Stimulated activated CD8-positive, alpha-beta memory T cell treated with anti-CD3 and anti-CD28 coated beads, Interleukin-15, amount 100 ng/mL, for 48 hours (primary cell): ENCODE results near the gene PROX2.

ENCODE experiments used
- DNase-seq, 2 donors: peaks; one replicate each; pipeline ENCODE4 v3.0.0-alpha.2; 2020; ENCODE audit warnings: low read depth in 2 of 2

Gene PROX2

DNA sequence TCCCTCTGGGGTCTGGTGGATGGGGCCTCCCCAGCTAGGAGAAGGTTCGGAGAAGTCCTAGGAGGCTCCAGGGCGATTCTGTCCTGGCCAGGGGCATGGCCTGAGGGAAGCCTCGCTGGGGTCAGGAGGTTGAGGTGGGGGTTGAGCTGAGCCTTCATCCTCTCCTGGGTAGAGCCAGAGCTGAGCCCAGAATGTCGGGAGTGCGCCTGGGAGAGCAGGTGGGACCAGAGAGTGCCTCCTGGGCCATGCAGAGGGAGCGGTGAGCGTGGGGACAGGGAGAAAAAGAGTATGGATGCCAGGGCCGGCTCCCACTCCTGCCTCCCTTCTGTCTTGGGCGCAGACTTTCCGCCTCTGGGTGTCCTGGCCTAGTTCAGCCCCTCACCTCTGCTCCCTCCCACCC, 34.0 kb upstream of the PROX2 start:
- no peak for DNase-seq

DNA sequence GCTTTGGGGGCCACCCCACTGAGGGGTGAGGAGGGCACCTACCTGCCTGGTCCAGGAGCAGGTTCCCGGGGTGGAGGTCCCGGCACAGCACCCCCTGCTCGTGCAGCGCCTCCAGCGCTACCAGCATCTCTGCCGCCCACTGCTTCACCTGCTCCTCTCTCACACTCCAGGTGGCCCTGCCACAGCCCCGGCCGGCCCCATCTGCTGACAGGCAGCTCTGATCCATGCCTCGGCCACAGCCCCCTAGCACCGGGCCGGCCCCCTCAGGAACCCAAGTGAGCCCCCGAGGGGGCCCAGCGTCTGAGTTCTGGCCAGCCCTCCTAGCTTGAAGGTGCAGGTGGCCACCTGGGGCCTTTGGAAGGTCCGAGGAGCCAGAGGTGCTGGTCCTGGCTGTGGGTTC, 33.6 kb upstream of the PROX2 start:
- no peak for DNase-seq

DNA sequence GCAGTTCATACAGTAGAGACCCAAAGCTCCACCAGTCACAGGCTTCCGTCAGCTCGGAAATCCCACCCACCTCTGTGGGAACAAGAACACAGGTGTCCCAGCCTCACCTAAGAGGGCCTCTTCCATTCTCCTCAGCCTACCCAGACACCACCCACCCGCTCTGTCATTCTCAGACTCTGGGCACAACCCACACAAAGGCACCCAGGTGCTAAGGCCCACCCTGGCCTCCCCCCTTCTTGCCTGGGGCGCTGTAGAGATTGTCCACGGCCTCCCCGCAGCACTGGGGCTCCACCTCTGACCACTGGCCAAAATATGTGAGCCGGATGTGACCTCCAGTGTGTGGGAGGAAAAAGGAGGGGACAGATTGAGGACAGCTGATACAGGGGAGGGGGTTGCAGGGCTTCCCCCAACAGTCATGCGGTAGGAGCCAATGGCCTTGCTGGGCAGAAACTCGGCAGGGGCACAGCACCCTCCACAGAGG, 33.0 kb upstream of the PROX2 start:
- DNase-seq = no peak

DNA sequence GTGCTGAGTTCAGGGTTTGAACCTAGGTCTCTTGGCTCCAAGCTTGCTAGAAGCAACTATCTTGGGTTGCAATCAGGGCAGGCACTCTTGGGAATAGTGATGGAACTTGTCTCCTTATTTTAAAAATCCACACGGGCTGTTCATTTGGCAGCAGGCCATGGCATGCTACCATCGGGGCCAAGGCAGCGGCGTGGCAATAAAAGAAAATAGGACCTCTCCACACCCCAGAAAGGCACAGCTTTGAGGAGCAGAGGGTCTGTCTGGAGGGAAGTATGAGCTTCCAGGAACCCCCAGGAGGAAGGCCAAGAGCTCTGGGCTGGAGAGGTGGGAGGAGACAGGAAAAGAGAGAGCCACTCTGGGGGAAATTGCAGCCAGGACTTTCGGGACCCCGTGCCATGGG, 31.8 kb upstream of the PROX2 start:
- no peak for DNase-seq

DNA sequence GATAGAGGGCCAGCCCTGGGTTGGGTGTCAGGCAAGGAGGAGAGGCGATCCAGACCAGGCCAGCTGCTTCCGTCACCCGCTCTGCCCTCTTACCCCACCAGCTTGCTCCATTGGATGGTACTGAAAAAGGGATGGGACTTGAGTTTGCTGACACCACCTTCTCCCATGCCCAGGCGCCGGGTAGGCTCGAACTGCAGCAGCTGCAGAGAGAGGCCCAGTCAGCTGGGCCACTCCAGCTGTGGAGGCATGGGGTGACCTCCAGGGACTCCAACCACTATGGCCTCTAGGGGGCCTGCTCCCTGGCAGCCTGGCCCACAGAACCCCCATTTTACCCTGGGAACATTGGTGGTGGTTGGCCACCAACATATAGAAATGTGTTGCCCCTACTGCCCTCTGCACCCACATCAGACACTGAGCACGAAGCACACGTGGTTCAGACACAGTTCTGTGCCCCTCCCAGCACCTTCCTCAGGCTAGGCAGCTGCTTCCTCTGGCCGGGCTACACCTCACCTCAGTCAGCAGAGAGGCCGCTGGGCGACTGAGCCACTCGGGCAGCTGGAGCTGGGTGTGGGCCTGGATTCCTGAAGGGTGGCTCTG, 31.1 kb upstream of the PROX2 start:
- DNase-seq = no peak

DNA sequence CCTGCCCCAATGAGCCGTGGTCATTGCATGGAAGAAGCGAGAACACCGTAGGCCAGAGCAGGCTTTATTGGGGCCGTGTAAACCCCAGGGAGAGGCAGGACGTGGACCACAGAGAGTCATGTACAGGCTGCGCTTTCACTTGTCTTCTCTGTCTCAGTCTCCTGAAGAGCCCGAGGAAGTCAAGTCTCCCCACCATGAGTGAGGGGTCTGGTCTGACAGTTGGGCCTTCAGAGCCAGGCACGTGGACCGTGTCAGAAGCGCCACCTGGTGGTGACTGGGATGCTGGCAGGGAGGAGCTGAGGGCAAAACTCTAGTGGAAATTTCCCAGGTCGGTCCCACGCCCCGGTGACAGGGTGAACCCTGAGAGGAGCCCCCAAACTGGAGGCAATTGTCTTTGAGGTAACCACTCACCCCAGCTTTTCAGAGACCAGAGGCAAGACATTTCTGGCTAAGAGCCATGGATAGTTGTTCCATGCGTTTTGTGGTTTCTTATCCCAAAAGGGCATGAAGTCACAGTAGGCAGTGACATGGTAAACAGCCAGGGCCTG, 29.7 kb upstream of the PROX2 start:
- peak; percentile 49 to 57 for DNase-seq

DNA sequence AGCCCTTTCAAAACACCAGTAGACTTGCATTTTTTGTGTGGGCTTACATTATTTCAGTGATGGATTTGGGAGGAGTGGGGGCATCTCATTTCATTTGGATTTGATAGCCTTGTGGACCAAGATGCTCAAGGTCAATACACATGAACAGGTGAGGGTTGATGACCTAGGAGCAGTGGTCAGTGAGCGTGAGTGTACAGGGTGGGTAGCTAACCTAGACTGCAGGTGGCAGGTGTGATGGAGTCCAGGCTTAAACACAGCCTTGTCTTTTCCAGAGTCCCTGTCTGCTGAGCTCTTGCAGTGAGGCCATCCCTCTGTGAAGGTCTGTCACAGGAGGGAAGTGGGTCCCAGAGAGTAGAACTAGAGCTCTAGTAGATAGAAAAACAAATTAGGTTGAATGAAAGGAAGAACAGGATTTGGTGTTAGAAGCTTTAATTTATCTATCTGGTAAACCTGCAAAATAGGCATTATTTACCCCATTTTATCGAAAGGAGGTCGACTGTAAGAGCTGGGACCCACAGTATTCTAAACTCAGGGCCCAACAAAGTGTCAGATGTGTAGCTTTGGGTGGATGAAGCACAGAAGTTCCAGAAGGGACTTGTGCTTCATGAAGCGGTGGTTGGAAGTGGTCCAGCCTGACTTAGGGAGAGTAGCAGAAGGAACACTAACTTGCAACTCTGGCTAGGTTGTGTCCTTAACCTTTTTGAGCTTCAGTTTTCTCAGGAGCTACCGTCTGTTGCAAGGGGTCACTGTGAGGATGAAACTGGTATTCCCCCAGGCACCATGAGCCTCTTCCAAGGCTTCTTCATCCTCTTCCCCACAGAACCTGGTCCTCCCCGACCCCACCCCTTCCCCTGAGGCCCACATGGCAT, 28.9 kb upstream of the PROX2 start:
- DNase-seq = no peak

DNA sequence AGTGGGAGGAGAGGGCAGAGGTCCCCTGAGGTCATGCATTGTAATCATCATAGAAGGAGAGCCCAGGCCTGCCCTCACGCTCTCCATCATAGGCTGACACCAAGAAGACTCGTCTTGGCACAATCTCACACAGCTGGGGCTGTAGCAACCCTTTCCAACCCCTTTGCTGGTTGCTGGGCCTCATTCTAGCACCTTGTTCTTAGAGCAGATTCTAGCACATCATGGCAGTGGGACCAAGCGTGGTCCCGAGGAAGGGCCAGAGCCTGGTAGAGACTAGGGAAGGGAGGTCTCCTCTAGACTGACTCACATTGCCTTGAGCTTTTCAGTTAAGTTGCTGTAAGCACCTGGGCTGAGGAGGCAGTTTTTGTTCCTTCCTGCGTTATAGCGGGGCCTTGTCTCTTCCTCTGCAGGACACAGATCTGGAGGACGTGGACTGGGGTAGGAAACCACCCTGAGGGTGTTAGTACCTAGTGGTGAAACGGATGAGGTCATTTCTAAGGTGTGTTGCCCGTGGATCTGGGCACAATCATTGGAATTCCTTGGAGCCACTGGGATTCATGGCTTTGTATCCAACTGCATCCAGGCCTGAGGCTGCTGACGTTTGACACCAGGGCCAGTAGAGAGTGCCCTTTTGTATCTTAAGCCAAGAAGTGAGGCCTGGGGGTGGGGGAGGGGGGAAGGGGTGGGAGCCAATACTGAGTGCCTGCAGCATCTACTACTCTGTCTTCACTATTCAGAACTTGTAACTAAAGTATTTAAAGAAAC, 27.2 kb upstream of the PROX2 start:
- DNase-seq = no peak

DNA sequence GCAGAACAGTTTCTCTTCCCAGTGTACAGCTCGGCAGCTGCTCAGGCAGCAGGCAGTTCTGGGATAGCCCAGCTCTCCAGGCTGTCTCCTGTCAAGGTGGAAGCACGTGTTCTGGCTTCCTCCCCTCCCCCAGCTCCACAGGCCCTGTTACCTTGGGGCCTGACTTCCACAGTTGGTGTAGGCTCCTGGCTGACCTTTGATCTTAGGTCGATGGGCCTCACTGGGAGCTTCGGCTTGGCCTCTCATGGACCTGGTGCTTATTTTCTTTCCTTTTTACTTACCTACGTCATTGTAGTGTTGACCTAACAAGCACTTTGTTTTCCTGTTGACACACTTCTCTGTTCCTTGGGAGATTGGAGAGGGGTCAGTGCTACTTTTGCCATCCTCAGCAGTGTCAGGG, 22.7 kb upstream of the PROX2 start:
- no peak for DNase-seq

DNA sequence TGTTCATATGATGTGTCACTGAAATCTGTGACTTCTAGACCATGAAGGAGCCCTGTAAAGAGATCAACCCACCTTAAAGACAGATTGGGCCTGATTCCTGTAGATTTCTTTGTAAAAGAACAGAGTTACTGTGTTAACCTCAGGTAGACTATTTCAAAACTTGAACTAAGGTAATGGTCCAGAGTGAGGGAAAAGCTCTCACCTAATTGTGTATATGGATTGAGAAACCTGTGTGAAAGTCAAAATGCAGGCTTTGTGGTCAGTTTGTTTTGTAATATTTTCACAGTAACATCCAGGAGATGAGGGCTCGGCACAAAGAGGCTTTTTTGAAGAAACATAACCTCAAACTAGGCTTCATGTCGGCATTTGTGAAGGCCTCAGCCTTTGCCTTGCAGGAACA, 22.1 kb upstream of the PROX2 start:
- DNase-seq = no peak

DNA sequence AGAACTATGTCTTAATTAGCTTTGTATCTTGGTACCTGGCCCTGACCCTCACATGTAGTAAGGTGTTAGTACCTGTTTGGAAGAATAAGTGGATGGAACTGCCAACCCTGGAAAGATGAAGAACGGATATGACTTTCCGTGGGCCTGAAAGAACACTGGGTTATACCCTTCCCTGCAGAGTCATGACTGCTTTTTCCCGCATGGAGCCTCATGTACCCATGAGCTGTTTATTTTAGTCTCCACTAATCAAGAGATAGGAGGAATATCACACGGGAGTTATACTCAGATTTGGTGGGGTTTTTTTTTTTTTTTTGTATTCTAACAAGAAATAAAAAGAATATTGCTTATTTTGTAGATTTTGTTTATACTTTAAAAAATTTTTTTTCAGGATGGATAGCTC, 21.7 kb upstream of the PROX2 start:
- DNase-seq = no peak

DNA sequence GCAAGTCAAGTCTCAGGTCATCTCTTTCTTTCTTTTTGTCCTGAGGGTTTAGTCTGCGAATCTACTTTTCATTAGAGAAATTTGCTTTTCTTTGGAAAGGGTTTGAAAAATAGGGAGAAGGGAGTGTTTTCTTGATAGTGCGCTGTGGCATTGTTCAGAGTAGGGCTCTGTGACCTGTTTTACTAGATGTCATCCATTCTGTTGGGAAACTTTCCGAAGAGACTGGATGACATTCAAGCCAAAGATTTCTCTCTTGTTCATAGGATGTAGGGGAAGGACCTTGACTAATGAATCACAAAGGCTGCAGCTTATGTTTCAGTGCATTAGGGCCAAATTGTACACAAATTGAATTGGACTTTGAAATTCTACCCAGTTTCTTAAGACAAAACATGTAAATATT, 20.5 kb upstream of the PROX2 start:
- no peak for DNase-seq

DNA sequence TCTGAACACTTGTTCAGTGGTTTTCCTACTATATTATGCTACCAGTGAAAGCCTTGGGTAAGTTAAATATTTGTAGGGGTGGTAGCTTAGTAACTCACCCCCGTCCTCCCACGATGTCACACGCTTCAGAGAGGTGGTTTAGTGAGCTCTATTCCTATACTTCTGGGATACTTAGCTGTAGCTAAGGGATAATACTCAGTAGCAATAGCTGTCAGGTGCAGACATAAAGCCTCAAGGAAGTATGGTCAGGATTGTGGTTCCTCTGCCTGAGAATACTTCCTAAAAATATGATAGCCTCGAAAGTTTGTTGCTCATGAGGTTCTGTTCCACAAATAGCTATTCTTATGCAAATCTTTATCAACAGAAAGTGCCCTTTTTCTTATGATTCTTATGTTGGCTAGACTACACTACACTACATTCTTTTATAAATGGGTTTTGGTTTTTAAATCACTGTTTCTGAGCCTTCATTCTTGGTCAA, 17.7 kb upstream of the PROX2 start:
- DNase-seq = no peak

DNA sequence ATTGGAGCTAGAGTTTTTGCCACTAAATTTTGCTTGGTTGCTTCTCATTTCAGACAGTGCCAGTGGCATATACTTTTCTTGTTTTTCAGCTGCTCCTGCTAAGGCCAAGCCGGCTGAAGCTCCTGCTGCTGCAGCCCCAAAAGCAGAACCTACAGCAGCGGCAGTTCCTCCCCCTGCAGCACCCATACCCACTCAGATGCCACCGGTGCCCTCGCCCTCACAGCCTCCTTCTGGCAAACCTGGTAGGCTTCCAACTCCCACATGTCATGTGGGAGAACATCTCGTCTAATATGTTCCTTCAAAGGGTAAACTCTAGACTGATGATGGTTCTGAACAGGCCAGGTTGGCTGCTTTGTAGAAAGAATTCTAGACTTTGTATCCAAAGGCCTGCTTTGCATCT, 16.8 kb upstream of the PROX2 start:
- DNase-seq = no peak

DNA sequence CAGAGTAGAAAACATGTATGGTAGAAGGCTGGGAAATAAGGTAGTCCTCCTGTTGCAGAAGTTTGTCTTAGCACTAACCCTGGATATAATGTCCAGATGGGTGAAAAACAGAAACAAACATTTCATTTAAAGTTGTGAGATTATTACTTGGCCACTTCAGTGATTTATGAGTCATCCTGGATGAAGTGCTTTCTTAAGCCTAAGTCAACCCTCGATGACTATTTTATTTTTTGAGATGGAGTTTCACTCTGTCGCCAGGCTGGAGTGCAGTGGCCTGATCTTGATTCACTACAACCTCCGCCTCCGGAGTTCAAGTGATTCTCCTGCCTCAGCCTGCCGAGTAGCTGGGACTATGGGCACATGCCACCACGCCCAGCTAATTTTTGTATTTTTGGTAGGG, 15.9 kb upstream of the PROX2 start:
- DNase-seq = no peak

DNA sequence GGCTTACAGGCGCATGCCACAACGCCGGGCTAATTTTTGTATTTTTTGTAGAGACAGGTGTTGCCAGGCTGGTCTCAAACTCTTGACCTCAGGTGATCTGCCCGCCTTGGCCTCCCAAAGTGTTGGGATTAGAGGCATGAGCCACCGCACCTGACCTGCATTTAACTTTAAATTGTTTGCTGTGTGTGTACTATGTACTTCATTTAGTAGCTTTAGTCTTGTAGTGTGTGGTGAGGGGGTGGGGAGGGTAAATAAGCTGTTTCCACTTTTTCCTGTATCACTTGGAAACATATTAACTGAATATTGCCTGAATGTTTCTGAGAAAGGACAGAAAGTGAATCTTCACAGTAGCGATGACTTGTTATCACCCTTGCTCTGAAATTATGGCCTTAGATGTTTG, 14.3 kb upstream of the PROX2 start:
- no peak for DNase-seq

DNA sequence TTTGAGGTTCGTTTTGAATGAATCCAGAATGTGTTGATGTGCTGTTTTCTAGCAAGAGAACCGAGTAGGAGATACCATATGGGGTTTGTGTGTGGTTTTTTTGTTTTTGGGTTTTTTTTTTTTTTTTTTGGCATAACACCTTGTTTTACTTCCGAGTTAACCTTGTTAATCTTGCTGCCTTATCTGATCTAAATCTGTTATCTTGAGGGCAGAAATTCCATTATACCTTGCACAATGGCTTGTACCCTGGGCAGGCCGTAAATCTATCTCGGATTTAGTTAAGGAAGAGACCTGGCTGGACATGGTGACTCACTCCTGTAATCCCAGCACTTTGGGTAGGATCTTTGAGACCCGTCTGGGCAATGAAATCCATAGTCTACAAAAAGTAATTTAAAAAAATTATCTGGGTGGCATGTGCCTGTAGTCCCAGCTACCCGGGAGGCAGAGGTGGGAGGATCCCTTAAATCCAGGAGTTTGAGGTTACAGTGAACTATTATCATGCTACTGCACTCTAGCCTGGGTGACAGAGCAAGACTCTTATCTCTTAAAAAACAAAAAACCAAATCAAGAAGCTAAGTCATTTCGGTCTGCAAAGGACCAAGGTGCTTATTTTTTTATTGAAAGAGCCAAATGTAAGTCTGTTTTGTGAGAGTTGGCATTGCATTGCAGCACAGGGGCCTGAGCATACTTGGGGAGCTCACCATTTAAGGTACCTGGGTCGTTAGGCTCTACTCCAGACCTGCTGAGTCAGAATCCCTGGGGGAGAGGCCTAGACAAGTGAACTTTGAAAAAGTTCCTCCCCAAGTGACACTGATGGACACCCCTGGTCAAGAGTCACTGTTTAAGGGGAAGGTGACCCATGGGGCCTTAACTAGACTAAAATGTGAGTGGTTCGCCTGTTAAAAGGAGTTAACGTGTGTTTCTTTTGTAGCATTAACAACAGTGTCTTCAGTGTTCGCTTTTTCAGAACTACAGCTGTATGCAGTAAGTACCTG, 12.5 kb upstream of the PROX2 start:
- no peak for DNase-seq

DNA sequence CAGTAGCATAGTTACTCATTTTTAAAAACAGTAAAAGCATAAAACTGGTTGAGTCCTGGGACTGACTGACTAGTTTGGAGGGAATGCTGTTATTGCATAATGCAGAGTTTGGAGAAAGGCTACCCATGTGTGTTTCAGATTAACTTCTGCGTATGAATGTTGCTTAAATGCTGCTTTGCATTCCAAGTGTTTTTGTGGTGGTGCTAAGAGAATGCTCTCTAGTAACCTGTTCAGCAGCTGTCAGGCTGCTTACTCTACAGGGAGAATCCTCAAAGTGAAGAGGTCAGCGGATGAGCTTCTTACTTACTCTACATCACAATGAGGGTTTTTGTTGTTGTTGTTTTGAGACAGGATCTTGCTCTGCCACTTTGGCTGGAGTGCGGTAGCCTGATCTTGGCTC, 10.1 kb upstream of the PROX2 start:
- no peak for DNase-seq

DNA sequence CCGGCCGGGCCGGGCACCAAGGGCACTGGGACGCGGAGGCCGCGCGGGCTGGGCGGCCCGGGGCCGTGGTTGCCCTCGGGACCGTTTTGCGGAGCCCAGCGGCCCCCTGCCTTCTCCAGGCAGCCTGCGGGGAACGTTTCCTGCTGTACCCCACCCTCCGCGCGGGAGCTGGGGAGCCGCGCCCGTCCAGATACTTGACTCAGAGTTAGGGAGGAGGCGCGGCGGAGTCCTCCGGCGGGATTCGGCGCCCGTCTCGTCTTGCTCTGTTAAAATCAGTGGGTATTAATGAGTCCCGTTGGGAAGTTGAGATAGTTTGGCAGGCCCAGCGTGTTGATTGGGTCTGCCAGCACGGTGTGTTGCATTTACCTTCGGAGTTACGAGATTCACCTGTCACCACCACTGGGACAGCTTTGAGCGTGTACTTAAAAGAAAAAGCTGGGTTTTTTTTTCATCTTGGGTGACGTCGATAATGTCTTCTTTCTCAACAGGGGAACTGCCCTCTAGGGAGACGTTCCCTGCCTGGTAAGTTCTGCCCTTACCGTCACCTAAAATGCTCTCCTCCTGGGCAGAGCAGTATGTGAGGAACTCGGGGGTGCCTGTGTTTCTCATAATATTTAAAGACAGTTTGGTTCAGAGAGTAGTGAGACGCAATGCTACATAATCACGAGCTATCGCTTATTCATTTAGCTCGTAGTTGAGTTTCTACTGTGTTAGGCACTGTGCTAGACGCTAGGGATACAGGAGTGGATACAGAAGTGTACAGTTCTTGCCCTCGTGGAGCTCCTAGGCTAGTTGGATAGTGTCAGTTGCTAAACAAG, 6.4 kb upstream of the PROX2 start:
- DNase-seq = peak; percentile 20 to 26

DNA sequence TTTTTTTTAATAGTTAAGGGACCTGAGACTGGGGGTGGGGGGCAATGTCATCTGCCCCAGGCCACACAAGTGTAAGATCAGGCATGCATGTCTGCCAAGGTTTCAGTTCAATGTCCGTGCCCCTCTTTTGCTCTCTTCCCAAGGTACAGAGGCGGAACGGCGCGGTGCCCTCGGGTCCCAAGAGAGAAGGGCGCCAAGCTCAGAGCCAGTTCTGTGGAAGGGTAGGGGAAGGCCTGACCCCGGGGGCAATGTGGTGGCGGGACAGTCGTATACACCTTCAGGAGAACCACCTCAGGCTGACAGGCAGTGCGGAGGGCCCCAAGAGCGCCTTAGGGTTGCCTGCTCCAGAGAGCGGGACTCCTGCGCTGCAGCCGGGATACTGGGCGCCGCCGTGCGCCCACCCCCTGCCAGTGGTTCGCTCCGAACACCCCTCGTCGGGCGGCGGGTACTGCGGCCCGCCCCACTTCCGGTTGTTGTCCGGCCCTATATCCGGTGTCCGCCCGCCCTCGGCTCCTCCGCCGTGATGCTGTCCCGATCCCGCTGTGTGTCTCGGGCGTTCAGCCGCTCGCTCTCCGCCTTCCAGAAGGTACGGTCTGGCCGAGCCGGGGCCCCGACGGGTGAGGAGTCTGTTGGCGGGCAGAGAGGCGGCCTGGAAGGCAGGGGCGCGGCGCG, 5.6 kb upstream of the PROX2 start, which contains the start of gene DLST:
TSS of gene DLST (plus strand) at position 486 of the 672 bp plus-strand sequence. CDS start at position 524, 38 bp downstream.
- peak; percentile 78 to 81 for DNase-seq
